Ishikawa (cell line): ENCODE measurements around the gene GDPD5.

ENCODE experiments used
- CEBPB ChIP-seq: IDR thresholded peaks from 2 replicates; pipeline ENCODE4 v1.6.1; 2012
- CREB1 ChIP-seq: IDR thresholded peaks from 2 replicates; pipeline ENCODE4 v1.6.1; 2012; ENCODE audit warnings: low read depth
- EGR1 ChIP-seq: IDR thresholded peaks from 2 replicates; pipeline ENCODE4 v1.6.1; 2012
- EP300 ChIP-seq: IDR thresholded peaks from 2 replicates; pipeline ENCODE4 v1.6.1; 2012; ENCODE audit warnings: borderline replicate concordance
- FOXM1 ChIP-seq: IDR thresholded peaks from 2 replicates; pipeline ENCODE4 v1.6.1; 2012; ENCODE audit warnings: low read depth, borderline replicate concordance
- NFIC ChIP-seq: IDR thresholded peaks from 2 replicates; pipeline ENCODE4 v1.6.1; 2012
- RAD21 ChIP-seq: IDR thresholded peaks from 2 replicates; pipeline ENCODE4 v1.6.1; 2012; ENCODE audit warnings: low read depth
- TAF1 ChIP-seq: IDR thresholded peaks from 2 replicates; pipeline ENCODE4 v1.6.1; 2012; ENCODE audit warnings: low read depth, mild to moderate bottlenecking
- TCF12 ChIP-seq: IDR thresholded peaks from 2 replicates; pipeline ENCODE4 v1.6.1; 2012; ENCODE audit warnings: low read depth
- TEAD4 ChIP-seq: IDR thresholded peaks from 2 replicates; pipeline ENCODE4 v1.6.1; 2012
- YY1 ChIP-seq: IDR thresholded peaks from 2 replicates; pipeline ENCODE4 v1.6.1; 2012; ENCODE audit warnings: low read depth
- ZBTB7A ChIP-seq: IDR thresholded peaks from 2 replicates; pipeline ENCODE4 v1.6.1; 2012; ENCODE audit warnings: low read depth
- TF ChIP-seq, protein P1 (sequence below): IDR thresholded peaks from 2 replicates; pipeline ENCODE4 v1.6.1; 2012
- TF ChIP-seq, protein P2 (sequence below): IDR thresholded peaks from 2 replicates; pipeline ENCODE4 v1.6.1; 2012
- TF ChIP-seq, protein P3 (sequence below): IDR thresholded peaks from 2 replicates; pipeline ENCODE4 v1.6.1; 2012; ENCODE audit warnings: low read depth, mild to moderate bottlenecking

The GDPD5 gene

DNA sequence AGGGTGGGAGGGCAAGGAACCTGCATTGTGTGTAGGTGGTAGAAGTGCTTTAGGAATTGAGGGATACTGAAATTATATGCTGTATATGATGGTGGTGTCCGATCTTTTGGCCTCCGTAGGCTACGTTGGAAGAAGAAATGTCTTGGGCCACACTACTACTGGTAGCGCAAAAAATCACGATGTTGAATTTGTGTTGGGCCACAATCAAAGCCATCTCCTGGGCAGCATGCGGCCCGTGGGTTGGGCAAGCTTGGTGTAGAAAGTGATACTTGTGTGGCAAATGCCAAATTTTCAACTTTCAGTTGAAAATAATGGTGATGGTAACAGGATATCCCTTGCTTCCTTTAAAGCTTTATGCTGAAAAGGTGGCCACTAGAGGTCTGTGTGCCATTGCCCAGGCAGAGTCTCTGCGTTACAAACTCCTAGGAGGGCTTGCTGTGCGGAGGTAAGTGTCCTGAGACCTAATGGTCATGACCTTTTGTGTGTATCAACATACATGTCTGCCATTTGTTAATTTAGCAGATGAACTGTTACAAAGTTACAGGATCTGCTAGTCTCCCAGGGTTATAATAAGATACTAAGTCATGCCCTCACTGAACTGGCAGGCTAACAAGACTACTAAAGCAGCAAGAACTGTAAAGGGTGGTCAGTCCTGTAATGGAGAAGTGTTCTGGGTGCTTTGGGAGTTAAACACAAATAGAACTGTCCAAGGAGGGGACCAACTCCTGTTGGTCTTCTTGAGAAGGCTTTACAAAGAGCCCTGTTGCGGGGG is 123.6 kb downstream of the GDPD5 start:
- TF ChIP-seq CEBPB (no peak), NFIC (no peak), EP300 (no peak), TCF12 (no peak), YY1 (no peak), FOXM1 (no peak), ZBTB7A (no peak)

DNA sequence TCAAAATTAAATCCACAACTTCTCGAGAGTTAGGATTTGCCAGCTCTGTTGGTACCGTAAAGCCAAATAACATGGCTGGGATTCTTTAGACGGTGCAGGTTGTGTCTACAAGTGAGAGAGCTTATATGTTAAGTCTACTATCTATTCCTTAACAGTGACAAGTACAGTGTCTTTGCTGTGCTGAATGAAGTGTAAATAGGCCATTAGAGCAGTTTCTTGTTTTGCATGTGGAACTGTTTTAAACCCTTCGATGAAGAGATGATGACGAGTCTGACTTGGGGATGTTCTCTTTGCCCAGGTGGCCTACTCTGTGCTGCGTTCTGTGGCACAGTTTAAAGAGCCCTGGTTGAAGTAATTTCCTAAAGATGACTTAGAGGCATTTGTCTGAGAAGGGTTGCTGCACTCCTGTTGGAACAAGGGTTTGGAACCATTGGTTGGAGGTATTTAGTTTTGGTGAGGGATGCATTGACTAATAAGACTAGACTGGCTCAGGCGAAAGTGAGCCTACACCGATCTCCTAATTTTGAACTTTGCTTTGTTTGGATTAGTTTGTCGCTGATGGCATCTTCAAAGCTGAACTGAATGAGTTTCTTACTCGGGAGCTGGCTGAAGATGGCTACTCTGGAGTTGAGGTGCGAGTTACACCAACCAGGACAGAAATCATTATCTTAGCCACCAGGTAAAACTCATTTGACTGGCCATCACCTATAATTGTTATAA is 125.4 kb downstream of the GDPD5 start:
- TF ChIP-seq NFIC (no peak), RAD21 (no peak), TEAD4 (no peak), EGR1 (no peak), YY1 (no peak), CREB1 (no peak), TAF1 (no peak), EP300 (no peak), ZBTB7A (no peak), FOXM1 (no peak), CEBPB (no peak), TCF12 (no peak)
- TF ChIP-seq, protein P1, sequence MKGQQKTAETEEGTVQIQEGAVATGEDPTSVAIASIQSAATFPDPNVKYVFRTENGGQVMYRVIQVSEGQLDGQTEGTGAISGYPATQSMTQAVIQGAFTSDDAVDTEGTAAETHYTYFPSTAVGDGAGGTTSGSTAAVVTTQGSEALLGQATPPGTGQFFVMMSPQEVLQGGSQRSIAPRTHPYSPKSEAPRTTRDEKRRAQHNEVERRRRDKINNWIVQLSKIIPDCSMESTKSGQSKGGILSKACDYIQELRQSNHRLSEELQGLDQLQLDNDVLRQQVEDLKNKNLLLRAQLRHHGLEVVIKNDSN: no peak
- TF ChIP-seq, protein P2, sequence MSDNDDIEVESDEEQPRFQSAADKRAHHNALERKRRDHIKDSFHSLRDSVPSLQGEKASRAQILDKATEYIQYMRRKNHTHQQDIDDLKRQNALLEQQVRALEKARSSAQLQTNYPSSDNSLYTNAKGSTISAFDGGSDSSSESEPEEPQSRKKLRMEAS: no peak
- TF ChIP-seq, protein P3, sequence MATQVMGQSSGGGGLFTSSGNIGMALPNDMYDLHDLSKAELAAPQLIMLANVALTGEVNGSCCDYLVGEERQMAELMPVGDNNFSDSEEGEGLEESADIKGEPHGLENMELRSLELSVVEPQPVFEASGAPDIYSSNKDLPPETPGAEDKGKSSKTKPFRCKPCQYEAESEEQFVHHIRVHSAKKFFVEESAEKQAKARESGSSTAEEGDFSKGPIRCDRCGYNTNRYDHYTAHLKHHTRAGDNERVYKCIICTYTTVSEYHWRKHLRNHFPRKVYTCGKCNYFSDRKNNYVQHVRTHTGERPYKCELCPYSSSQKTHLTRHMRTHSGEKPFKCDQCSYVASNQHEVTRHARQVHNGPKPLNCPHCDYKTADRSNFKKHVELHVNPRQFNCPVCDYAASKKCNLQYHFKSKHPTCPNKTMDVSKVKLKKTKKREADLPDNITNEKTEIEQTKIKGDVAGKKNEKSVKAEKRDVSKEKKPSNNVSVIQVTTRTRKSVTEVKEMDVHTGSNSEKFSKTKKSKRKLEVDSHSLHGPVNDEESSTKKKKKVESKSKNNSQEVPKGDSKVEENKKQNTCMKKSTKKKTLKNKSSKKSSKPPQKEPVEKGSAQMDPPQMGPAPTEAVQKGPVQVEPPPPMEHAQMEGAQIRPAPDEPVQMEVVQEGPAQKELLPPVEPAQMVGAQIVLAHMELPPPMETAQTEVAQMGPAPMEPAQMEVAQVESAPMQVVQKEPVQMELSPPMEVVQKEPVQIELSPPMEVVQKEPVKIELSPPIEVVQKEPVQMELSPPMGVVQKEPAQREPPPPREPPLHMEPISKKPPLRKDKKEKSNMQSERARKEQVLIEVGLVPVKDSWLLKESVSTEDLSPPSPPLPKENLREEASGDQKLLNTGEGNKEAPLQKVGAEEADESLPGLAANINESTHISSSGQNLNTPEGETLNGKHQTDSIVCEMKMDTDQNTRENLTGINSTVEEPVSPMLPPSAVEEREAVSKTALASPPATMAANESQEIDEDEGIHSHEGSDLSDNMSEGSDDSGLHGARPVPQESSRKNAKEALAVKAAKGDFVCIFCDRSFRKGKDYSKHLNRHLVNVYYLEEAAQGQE: no peak

DNA sequence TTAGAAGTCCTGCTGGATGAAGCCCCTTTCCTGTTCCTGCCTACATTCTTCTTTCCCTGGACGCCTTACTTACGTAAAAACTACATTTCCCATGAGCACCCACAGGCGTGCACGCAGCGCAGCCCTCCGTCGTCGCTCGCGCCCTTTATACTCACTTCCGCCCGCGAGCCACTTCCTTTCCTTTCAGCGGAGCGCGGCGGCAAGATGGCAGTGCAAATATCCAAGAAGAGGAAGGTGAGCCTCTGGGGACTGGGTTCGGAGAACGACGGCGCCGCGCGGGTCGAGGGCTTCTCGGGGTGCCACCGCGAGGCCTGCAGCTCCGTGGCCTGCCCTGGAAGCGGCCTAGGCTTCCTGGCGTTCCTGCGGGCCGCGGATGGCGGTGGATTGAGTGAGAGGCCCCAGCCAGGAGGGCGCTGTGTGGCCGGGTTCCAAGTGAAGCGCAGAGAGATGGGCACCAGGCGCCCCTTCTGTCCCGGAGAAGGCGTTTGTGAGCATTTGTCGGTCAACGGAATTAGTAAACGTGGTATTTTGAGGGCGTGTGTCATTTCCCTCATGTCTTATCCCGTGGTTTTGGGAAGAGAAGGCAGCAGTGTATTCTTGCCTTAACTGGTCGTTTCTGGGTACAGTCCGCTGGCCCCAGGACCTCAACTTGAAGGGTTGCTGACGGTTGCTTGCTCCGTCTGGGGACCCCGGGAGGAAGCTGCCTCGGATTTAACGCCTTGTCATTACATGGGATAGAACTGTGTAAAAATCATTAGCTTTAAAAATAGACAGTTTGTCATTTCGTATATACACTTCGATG is 126.2 kb downstream of the GDPD5 start, which contains the start of gene RPS3:
Gene RPS3, plus strand, starts transcription at position 175 of the 802 bp plus-strand sequence. Its CDS starts 30 bp downstream, at position 205.
- TF ChIP-seq CEBPB (no peak), NFIC (peak; percentile 59), TAF1 (peak; percentile 100), YY1 (peak; percentile 92), EP300 (no peak; the same call in 1 of the 2 replicates), RAD21 (no peak), TCF12 (peak; percentile 80), FOXM1 (no peak), EGR1 (peak; percentile 41; the same call in 1 of the 2 replicates), ZBTB7A (no peak), TEAD4 (no peak; the same call in none of the 2 replicates), CREB1 (peak; percentile 87)
- TF ChIP-seq, protein P2: peak; percentile 94
- TF ChIP-seq, protein P3: peak; percentile 31; the same call in 1 of the 2 replicates
- TF ChIP-seq, protein P1: peak; percentile 40; the same call in 1 of the 2 replicates

DNA sequence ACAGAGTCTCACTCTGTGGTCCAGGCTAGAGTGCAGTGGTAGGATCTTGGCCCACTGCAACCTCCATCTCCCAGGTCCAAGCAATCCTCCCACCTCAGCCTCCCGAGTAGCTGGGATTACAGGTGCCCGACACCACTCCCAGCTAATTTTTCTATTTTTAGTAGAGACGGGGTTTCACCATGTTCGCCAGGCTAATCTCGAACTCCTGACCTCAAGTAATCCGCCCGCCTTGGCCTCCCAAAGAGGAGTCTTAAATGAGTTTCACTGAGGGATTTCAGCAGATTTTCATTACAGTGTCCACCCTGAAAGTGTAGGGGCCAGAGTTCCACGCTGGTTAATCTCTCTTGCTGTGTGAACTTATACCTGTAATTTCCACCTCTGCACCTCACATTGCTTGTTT is 126.8 kb downstream of the GDPD5 start:
- TF ChIP-seq, protein P1: no peak
- TF ChIP-seq CEBPB (no peak), YY1 (no peak), EP300 (no peak), FOXM1 (no peak), ZBTB7A (no peak), CREB1 (no peak), TAF1 (no peak), EGR1 (no peak), NFIC (no peak), RAD21 (no peak), TCF12 (no peak), TEAD4 (no peak)
- TF ChIP-seq, protein P3: no peak
- TF ChIP-seq, protein P2: no peak
